T-helper 1 cell treated with Interleukin-12 subunit alpha and Interleukin-12 subunit beta and Interleukin-4 antibody, amounts not matched to agents 30 μg/mL and 1 μg/mL, for 36 hours (primary cell): ENCODE results near the gene PODXL.
A peak's percentile ranks its signal among the peaks of the same experiment; 100 is the strongest.
"Not testable (repeated sequence)": the region's sequence is repeated elsewhere in the genome, so short reads cannot be mapped to it uniquely, and the experiment has no call there.

Experiments
- H3K27ac Mint-ChIP-seq: one replicate; pipeline ENCODE4 v1.8.0; 2021; ENCODE audit warnings: mild to moderate bottlenecking, mixed read lengths
- H3K27me3 Mint-ChIP-seq: one replicate; pipeline ENCODE4 v1.8.0; 2021; ENCODE audit warnings: low read depth, mixed read lengths
- H3K36me3 Mint-ChIP-seq: one replicate; pipeline ENCODE4 v1.8.0; 2021; ENCODE audit warnings: low read depth, mixed read lengths
- H3K4me1 Mint-ChIP-seq: one replicate; pipeline ENCODE4 v1.8.0; 2021; ENCODE audit warnings: low read depth, mixed read lengths
- H3K4me3 Mint-ChIP-seq: one replicate; pipeline ENCODE4 v1.8.0; 2021; ENCODE audit warnings: mild to moderate bottlenecking, moderate library complexity, mixed read lengths
- H3K9me3 Mint-ChIP-seq: one replicate; pipeline ENCODE4 v1.8.0; 2021; ENCODE audit warnings: mixed read lengths

PODXL gene

GRCh38 chr7:131517218-131517923, 39.1 kb downstream of the PODXL start:
- Mint-ChIP-seq H3K36me3 (peaks cover 2% of the 10 kb centered on the region), H3K27ac (no peak overlapping the region), H3K27me3 (no peaks in the 10 kb centered on the region), H3K4me1 (peaks cover 14% of the 10 kb centered on the region), H3K4me3 (no peak overlapping the region), H3K9me3 (no peaks in the 10 kb centered on the region)

- H3K4me3 Mint-ChIP-seq, H3K36me3 Mint-ChIP-seq, H3K27me3 Mint-ChIP-seq, H3K9me3 Mint-ChIP-seq, H3K27ac Mint-ChIP-seq: not testable (repeated sequence)
- H3K4me1 Mint-ChIP-seq = peaks cover 15% of the 10 kb centered on the region
These were observed 41.0 kb downstream of the PODXL start for GRCh38 chr7:131515471-131515870.

GRCh38 chr7:131513245-131514061, 43.0 kb downstream of the PODXL start:
- Mint-ChIP-seq H3K27me3 (peaks cover 3% of the 10 kb centered on the region), H3K9me3 (no peaks in the 10 kb centered on the region), H3K36me3 (no peaks in the 10 kb centered on the region), H3K4me3 (no peak overlapping the region), H3K4me1 (peaks cover 19% of the 10 kb centered on the region), H3K27ac (peak overlapping the region; percentile 28)

- Mint-ChIP-seq H3K27ac (peak overlapping the region; percentile 41), H3K36me3 (no peaks in the 10 kb centered on the region), H3K4me3 (no peak overlapping the region)
These were observed 44.5 kb downstream of the PODXL start for GRCh38 chr7:131511774-131512535.

GRCh38 chr7:131511071-131511470, 45.4 kb downstream of the PODXL start:
- H3K27me3 Mint-ChIP-seq = peaks cover 3% of the 10 kb centered on the region
- H3K4me3 Mint-ChIP-seq = no peak overlapping the region
- H3K27ac Mint-ChIP-seq = no peak overlapping the region
- peaks cover 29% of the 10 kb centered on the region for H3K4me1 Mint-ChIP-seq
- H3K9me3 Mint-ChIP-seq = no peaks in the 10 kb centered on the region
- no peaks in the 10 kb centered on the region for H3K36me3 Mint-ChIP-seq

More at GRCh38 chr7:131511774-131512535, 44.5 kb downstream of the PODXL start:
- Mint-ChIP-seq H3K27me3 (peaks cover 3% of the 10 kb centered on the region), H3K9me3 (no peaks in the 10 kb centered on the region), H3K4me1 (peaks cover 29% of the 10 kb centered on the region)

- Mint-ChIP-seq H3K36me3 (no peaks in the 10 kb centered on the region), H3K27me3 (peaks cover 3% of the 10 kb centered on the region), H3K9me3 (no peaks in the 10 kb centered on the region), H3K4me1 (peaks cover 31% of the 10 kb centered on the region), H3K4me3 (no peak overlapping the region), H3K27ac (no peak overlapping the region)
These were observed 46.6 kb downstream of the PODXL start for GRCh38 chr7:131509781-131510180.

- Mint-ChIP-seq H3K4me1 (peaks cover 32% of the 10 kb centered on the region), H3K36me3 (no peaks in the 10 kb centered on the region), H3K4me3 (no peak overlapping the region), H3K9me3 (no peaks in the 10 kb centered on the region), H3K27me3 (peaks cover 3% of the 10 kb centered on the region), H3K27ac (peak overlapping the region; percentile 15)
These were observed 47.5 kb downstream of the PODXL start for GRCh38 chr7:131508754-131509486.

- Mint-ChIP-seq H3K27me3 (peaks cover 3% of the 10 kb centered on the region), H3K27ac (no peak overlapping the region), H3K4me1 (peaks cover 24% of the 10 kb centered on the region), H3K4me3 (no peak overlapping the region), H3K9me3 (no peaks in the 10 kb centered on the region), H3K36me3 (no peaks in the 10 kb centered on the region)
These were observed 48.7 kb downstream of the PODXL start for GRCh38 chr7:131507592-131508331.

- no peak overlapping the region for H3K27ac Mint-ChIP-seq
- H3K36me3 Mint-ChIP-seq = no peaks in the 10 kb centered on the region
- peaks cover 3% of the 10 kb centered on the region for H3K27me3 Mint-ChIP-seq
- peaks cover 27% of the 10 kb centered on the region for H3K4me1 Mint-ChIP-seq
- H3K9me3 Mint-ChIP-seq = no peaks in the 10 kb centered on the region
- H3K4me3 Mint-ChIP-seq = no peak overlapping the region
These were observed 49.8 kb downstream of the PODXL start for GRCh38 chr7:131506597-131506996.

GRCh38 chr7:131505636-131506557, 50.5 kb downstream of the PODXL start:
- H3K9me3 Mint-ChIP-seq = no peaks in the 10 kb centered on the region
- H3K4me3 Mint-ChIP-seq = no peak overlapping the region
- peaks cover 3% of the 10 kb centered on the region for H3K27me3 Mint-ChIP-seq
- peaks cover 33% of the 10 kb centered on the region for H3K4me1 Mint-ChIP-seq
- H3K27ac Mint-ChIP-seq = no peak overlapping the region
- H3K36me3 Mint-ChIP-seq = no peaks in the 10 kb centered on the region

GRCh38 chr7:131505037-131505620, 51.3 kb downstream of the PODXL start:
- H3K4me3 Mint-ChIP-seq, H3K9me3 Mint-ChIP-seq, H3K36me3 Mint-ChIP-seq, H3K27me3 Mint-ChIP-seq: not testable (repeated sequence)
- H3K4me1 Mint-ChIP-seq = peaks cover 40% of the 10 kb centered on the region
- H3K27ac Mint-ChIP-seq = peak overlapping the region; percentile 6

GRCh38 chr7:131504157-131504899, 52.1 kb downstream of the PODXL start:
- no peaks in the 10 kb centered on the region for H3K36me3 Mint-ChIP-seq
- H3K27me3 Mint-ChIP-seq = peaks cover 3% of the 10 kb centered on the region
- H3K9me3 Mint-ChIP-seq = no peaks in the 10 kb centered on the region
- H3K27ac Mint-ChIP-seq = peak overlapping the region; percentile 6
- no peak overlapping the region for H3K4me3 Mint-ChIP-seq
- H3K4me1 Mint-ChIP-seq = peaks cover 44% of the 10 kb centered on the region
